Activated T-helper 9 cell treated with anti-CD3 and anti-CD28 coated beads, Interleukin-2, amount 50 U/mL, for 16 hours (primary cell): ENCODE data around the gene PNPLA1.

Experiments
- DNase-seq: peaks from one replicate; pipeline ENCODE4 v3.0.0-alpha.2; 2020; ENCODE audit warnings: low read depth

PNPLA1 gene

DNA sequence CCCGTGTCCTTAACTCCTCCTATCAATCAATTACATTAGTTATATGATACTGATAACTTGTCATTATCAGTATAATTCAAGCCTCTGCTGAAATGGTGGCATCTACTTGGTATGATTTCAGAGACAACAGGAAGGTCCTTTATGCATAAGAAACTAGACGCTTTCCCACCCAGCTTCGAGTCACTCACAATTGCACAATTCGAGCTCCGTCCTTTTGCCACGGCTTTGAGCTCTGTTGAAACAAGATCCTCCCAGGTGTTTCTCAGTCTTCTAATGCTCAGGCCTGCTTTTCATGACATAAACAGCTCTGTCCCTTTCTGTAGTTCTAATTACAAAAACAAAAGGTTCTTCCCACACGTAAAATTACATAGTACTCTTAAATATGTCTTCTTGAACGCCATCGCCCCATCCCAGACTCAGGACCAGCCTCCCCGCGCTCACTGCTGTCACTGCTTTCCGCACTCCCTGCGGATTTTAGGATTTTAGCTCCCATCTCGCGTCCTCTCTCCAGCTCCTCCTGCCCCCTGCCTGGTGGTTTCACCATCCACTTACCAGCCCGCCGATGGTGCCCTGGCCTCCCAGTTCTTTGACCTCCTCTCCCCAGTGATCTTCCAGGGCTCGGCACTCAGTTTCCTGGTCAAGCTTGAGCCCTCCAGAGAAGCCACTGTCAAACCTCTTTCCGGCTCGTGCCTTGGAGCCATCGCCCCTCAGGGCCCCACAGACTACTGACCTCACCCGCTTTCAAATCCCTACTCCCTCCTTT is 23.2 kb upstream of the PNPLA1 start:
- DNase-seq, result no peak

DNA sequence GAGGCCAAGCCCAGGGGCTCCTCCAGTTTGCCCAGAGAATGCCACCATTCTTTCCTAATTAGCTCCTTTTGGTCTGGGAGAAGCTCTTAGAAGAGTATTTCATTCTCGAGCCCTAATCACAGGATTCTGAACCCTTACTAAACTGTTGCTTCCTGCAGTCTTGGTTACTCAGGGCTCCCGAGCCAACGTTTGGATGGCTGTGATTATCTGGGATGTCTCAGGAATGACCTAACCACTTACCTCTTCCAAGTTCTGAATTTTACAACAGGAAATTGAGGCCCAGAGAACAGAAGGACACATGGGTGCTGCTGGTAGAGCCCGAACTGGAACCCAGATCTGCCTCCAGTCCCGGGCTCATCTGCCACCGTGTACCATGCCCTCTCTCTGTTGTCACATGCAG is 22.2 kb upstream of the PNPLA1 start:
- no peak for DNase-seq

DNA sequence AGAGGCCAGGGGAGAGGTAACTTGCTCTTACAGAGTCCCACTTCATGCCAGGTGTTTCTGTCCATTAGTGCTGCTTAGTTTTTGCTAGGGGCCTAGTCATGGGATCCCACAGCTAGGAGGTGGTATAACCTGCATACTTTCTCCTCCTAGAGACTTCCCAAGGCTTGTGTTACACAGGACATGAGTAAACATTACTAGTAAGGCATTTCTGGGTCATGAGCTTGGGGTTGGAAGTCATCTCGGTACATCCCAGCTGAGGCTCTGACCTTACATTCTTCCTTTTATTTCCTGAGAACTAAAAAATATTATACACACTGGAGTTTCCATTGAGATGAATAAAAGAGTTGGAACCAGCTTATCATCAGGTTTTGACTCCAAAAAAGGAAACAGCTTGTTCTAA is 20.9 kb upstream of the PNPLA1 start:
- DNase-seq, result no peak

DNA sequence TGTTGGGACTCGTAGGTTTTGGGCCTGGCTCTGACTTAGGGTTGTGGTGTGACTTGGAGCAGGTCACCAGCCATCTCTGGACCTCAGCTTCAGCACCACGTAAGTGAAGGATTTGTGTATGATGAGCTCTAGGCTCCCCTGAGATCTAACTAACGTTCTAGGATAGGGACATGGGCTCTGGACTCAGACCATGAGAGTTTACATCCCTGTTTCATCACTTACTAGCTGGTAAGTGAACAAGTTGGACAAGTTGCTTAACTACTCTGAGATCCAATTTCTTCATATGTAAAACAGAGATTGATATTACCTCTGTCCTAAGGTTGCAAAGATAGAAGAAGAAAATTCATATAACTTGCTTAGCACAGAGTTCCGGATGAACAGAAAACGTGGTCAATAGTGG is 20.3 kb upstream of the PNPLA1 start:
- DNase-seq, result no peak

DNA sequence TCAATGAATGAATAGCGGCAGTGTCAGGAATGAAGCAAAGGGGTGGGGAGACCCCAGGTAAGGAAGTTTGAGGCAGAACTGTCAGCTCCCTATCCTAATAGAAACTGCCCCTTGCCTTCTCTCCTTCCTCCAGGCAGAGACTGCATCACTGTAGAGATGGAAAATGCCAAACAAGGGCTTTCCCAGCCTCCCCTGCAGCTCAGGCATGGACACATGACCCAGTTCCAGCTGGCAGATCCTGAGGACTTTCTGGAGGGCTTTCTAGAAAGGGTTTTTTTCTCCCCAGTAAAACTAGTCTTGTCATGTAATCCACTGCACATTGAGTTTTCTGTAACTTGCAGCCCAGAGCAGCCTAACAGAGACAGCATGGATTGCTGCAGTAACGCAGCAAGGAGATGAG is 17.9 kb upstream of the PNPLA1 start:
- DNase-seq, result no peak

DNA sequence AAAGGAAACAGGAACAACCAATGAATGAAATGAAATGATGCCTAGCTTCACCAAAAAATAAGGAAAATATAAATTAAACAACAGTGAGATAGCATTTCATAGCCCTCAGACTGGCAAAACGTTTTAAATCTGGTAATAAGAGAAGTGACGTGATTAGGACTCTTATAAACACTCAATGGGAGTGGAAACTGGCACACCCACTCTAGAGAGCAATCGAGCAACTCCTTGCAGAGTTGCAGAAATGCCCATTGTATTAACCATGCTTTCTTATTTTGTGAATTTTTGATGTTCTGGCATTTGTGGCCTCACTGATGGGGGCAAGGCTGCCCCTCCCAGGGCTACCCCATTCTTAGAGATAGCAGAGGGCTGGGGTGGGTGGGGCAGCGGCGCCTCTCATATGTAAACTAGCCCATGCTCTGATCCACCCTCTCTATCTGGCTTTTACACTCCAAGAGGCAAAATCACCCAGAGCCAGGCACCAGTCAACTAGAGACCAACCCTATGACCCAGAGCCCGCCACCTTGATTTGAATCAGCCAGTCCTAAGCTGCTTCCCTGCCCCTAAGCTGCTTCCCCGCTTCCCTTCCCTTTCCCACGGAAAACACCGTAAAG is 6.4 kb upstream of the PNPLA1 start:
- DNase-seq, result no peak

DNA sequence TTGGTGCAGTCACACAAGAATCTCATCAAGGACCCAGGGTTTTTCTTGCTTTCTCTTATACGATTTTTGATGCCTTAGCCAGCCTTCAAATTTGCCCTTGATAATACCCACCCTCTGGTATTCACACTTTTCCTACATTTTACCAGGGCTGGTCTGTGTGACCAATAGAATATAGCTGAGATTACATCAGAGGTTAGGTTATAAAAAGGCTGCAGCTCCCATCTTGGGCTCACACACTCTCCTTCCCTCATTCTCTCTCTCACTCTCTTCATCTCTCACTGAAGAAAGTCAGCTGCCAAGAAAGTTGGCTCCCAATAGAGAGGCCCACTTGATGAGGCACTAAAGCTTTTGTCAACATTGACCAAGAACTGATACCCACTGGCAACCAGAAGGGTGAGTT is 4.1 kb upstream of the PNPLA1 start:
- DNase-seq, result no peak

DNA sequence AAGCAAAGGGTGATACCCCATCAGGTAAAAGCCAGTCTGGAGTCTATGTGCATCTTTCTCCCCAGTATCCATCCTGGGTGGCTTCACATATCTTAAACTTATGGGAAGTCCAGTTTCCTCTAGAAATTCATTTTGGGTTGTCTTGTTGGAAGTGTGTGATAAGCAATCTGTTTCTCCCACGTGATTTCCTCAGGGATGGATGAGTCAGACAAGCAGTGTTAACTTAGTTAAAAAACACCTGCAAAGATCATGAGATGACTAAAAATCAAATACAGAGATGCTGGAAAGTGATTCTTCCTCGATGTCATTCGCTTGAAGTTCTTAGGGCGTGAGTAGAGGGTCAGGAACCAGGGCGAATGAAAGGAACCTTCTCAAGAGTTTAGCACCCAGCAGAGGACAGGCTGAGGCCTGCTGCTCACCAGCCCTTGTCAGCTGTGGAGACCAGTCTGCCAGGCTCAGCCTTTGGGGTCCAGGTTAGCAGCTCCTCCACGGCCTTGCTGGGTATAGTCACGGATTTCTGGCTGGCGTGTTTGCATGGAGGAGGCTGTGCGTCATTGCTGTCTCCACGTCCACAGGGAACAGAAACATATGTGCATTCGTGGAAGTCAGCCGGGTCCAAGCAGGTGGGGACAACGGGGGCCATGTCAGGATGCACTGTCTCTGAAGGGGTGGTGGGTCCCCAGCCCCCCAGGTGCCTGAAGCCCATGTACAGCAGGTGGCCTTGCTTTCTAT is 2.8 kb upstream of the PNPLA1 start:
- no peak for DNase-seq

DNA sequence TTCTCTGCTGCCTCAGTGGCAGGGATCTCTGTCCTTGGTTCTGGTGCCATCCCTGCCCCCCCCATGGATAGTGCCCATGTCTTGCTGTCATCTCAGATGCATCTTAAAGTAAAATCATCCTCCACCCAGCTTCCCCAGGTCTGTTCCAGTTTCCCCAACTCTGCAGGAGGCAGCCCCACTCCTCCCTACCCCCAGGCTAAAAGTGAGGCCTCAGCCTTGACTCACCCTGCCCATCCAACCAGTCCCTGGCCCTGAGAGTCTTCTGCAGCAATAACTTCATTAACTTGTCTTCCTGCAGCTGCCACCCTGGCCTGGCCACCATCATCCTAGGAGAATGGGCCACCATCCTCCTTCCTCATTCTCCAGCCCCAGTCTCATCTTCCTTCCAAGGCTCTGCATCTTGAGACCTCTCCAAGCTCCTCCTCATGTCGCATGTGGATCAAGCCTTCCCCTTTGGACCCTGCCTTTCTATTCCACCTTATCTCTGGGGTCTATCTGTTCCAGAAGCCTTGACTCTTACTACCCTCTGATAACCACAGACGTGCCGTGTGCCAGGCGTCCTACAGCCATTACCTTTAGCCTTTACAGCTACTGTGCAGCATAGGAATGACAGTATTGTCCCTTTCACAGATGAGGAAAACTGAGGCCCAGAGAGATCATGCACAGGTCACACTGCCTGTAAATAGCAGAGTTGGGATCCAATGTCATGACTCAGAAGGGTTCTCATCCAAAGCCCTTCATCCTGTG is 2.0 kb upstream of the PNPLA1 start:
- no peak for DNase-seq

DNA sequence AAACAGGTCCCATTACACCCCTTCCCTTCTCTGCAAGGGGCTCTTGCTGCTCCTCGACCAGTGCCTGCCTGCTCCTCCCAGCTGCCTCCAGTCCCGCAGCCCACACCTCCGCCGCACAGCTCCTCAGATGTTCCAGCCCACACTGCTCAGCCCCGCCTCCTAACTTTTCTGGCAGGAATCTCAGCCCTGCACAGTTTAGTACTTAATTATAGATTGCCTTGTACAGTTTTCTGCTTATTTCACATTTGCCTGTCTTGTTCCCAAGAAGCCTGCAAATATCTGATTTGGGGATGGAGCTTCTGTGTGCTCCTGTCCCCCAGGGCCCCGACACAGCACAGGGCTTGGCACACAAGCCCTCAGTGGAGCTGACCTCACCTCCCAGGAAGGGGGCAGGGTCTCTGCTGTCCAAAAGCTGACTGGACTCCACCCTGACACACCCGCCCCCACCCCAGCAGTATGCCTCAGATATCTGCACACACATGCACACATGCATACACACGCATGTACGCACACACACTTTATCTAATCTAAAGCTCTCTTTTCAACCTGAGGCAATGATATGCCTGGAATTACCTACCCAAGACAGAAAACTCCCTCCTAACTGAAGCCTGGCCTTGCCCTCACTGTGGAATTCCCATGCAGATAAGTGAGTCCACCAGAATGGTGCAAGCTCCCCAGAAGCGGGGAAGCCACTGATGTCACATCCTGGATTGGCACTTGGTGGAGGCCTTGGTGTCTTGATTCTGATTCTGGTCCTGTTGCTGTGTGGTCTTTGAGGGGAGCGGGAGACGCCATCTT is 1.2 kb upstream of the PNPLA1 start:
- no peak for DNase-seq

DNA sequence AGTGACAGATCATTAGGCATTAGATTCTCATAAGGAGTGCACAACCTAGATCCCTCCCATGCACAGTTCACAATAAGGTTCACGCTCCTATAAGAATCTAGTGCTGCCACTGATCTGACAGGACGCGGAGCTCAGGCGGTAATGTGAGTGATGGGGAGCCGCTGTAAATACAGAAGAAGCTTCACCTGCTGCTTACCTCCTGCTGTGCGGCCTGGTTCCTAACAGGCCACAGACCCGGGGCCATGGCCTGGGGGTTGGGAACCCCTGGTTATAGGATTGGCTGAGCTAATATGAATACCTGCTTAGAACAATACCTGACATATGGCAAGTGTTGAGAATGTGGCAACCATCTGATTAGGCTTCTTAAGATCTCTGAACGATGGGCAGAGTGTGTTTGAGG is 2.4 kb downstream of the PNPLA1 start:
- DNase-seq, result no peak

DNA sequence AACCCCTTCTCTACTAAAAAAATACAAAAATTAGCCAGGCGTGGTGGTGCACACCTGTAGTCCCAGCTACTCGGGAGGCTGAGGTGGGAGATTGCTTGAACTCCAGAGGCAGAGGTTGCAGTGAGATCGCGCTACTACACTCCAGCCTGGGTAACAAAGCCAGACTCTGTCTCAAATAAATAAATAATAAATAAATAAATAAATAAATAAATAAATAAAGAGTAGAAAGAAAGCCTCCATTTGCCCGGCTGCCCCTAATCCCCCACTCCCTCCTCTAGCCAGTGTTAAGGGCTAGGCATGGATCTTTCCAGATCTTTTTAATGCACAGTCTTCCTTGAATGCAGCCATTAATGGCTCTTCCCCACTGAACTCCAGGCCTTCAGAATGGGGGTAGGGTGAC is 3.2 kb downstream of the PNPLA1 start:
- no peak for DNase-seq

DNA sequence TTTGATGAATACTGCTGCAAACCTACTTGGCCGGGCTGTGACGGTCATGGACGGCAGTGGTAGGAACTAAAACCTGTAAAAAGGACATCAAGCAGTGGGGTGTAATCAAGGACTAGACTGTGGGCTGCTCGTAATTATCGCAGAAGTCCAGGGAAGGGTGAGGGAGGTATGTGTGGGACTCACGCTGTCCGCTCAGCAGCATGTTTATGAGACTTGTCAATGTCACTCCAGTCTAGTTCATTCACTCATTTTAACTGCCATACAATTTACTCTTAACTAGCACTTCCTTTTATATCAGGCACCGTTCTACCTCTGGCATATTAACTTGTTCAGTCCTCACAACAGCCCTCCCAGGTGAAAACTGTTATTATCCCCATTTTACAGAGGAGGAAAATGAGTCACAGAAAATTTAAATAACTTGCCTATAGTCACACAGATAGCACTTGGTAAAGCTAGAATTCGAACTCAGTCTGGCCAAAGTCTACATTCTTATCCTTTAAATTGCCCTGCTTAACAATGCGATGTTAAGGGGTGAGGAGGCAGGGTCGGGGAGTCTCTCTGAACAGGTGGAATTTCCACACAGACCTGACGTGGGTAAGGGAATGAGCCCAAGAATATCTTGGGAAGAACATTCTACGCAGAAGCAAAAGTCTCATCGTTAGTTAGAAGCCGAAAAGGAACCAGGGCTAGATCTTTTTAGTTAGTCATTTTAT is 4.1 kb downstream of the PNPLA1 start:
- DNase-seq, result no peak

DNA sequence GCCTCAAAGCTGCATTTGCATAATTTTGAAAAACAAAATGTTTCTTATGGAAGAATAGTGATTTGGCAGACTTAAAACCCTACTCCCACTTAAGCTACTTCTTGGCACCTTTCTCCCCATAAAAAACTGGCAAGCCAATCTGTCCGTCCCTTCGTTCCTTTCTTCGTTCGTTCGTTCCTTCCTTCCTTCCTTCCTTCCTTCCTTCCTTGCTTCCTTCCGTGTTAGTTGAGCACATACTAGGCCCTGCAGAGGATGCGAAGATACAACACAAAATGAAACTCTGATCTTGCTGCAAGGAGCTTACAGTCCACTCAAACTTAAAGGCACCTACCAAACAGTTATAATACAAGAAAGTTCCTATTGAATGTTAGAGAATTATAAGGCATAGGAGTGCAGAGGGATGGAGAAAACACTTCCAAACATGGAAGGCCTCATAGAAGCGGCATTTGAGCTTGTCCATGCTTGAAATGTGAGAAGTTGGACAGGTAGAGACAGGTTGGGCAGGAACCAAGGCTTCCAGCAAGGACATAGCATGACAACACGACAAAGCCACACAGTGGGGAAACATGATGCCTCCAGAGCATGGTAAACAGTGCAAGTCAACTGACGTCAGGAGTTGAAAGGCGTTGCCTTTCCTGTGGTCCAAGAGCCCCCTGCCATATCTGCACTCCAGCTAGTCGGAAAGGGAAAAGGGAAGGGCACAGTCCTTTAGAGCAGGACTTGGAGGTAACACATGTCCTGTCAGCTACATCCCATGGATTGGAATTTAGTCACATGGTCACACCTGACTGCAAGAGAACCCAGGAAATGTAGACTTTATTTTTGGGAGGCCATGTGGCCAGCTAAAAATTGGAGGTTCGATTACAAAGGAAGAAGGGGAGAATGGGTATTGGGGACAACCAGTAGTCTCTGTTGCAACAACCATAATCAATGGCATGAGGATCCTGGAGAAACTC is 7.0 kb downstream of the PNPLA1 start:
- DNase-seq, result no peak

DNA sequence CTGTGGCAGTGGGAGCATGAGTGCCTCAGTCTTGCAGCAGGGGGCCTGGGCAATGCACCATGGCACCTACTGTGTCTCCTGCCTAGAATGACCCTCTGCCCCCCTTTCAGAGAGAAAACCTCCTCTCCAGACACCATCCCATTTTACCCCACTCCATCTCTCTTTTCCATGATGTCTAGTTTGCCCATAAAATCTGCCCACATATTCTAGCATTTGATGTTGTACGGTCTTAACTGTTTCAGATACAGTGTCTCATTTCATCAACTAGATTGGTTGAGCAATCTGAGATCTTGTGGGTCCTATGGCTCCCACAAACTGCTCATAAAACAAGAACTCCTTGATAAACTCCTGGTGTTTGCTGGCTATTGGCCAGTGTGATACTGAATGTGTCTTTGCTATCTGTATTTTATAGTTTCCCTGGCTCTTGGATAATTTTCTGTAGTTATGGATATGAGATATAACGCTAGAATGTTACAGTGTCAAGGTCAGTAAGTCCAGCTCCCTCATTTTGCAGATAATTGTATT is 8.1 kb downstream of the PNPLA1 start:
- no peak for DNase-seq

DNA sequence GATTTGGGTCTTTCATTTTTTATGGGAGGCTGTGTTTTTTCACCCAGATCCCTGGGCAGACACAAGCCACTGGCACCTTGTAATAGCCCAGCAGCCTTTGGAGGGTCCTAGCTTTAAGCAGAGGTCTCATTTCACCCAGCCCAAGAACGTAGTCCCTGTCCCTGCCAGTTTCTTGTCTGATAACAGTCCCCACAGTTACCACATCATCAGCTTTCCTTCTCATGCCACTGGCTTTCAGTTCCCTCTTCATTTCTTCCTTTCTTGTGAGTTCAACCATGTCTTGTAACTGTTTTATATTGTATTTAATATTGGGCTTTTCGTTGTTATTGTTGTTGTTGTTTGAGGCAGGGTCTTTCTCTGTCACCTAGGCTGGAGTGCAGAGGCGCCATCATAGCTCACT is 10.6 kb downstream of the PNPLA1 start:
- no peak for DNase-seq

DNA sequence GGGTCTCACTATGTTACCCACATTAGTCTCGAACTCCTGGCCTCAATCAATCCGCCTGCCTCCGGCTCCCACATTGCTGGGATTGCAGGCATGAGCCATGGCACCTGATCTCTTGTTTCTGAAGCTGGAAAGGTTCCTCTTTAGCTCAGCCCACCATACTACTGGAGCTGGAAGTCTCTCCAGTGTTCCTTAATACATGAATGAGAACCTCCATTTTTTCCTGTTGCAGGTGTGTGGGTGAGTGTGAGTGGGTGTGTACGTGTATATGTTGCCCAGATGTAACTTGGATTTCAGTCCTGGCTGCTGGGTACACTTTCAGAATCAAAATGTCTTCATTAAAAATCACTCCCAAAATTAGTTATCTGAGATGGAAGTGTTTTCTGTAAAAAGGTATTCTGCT is 11.1 kb downstream of the PNPLA1 start:
- no peak for DNase-seq

DNA sequence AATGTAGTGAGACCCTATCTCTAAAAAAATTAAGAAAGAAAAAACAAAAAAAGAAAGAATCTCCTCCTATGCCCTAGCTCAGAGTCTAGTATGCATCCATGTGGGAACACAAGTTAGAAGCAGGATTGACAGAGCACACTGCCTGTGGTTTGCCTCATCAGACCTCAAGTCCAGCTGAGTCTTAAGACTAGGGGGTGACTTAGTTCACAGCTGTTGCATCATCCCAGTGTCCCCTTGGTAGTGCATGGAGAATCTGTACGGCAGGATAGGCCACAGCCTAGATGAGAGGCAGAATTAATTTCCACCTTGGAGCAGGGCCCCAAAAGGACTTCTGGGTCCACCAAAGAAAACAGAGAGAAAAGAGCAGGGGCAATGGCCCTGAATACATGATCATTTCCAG is 13.7 kb downstream of the PNPLA1 start:
- DNase-seq, result no peak

DNA sequence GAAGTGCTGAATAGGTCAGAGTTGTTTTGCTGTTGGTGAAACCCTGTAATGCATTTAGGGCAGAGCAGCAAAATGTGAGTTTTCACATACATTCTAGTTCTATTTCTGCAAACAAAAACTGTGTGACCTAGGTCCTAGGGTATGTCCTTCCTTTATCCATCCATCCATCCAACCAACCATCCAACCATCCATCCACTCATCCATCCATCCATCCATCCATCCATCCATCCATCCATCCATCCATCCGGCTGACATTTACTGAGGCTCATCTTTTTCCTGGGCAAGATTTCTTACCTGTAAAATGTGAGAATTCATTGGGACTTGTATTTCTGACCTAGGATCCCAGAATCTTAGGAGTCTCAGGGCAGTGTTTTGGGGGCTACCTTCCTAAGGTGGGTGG is 14.5 kb downstream of the PNPLA1 start:
- no peak for DNase-seq

DNA sequence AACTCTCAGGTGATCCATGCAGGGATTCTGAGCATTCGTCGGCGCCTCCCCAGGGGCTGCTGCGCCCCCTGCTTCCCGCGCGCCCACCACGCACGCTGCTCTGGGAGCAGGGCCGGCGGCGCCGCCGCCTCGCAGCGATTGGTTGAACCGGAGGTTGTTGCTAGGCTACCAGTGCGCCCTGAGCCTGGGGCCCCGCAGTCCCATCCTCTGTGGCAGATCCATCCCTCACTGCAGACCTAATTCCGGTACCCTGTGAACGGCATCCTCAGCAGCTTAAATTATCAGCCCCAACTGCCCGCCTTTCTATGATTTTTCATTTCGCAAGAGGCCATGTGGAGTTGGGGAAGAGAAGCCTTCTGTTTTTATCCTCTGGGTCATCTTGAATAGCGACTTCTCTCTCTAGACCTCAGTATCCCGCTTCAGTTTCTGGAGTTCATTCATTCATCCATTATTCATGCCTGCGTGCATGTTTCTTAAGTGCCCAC is 15.4 kb downstream of the PNPLA1 start:
- no peak for DNase-seq
